NCI-H69 (cell line): ENCODE data around the gene PEDS1.
"Not testable (repeated sequence)": the region's sequence is repeated elsewhere in the genome, so short reads cannot be mapped to it uniquely, and the experiment has no call there.

Source experiments
- DNase-seq: peaks from one replicate; lab custom pipeline; 2025; lab: John Stamatoyannopoulos, UW

Gene PEDS1

DNA sequence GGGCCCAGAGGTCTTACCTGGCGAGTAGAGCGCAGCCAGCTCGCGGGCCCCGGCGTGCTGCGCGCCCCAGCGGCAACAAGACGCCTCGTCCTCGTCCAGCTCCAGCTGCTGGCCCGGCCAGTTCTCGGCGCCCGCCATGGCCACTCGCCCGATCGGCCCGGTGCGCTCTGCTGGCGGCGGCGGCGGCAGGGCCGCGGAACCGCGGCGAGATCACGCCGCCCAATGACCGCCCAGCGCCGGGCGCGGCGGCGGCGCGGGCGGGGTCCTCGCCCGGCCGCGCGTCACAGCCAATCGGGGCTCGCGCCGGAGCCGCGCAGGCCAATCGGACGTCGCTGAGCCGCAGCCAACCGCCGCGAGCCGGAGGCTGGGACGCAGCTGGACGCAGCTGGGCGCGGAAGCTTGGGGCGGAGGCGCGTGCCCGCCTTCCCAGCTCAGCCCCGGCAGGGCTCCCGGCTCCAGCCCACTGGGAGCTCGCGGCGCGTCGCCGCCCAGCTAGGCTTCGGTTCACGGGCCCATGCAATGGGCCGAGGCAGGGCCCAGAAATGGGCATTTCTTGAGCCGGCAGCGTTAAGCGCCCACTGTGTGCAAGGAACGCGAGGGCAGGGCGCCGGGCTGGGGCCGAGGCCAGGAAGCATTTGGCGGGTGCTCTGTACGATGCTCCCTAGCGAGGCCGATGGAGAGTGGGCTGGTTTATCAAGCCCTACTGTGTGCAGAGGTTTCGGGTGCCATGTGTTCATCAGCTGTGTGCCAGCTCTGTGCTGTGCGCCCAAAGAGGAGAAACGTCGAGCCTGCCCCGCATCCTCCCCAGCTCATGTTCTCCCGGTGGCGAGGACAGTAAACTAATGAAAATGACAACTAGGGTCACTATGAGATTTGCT, at the start of gene PEDS1:
PEDS1 (minus strand) TSS at position 224 of the 878 bp plus-strand sequence; CDS start at position 138, 86 bp downstream.
- peak; percentile 93 for DNase-seq

DNA sequence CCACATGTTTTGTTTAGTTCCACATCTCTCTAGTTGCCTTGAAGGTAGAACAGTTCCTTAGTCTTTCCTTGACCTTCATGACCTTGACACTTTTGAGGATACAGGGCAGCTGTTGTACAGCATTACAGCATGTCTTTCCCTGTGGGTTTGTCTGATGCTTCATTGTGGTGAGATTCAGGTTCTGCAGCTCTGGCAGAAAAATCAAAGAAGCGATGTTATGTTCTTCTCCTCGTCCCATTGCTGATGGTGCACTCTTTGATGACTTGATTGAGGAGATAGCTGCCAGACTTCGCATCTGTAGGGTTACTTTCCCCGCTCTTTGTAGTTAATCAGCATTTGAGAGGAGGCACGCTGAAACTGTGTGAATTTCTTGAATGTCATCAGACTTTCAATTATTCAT, 49.2 kb upstream of the PEDS1 start:
- DNase-seq = no peak

DNA sequence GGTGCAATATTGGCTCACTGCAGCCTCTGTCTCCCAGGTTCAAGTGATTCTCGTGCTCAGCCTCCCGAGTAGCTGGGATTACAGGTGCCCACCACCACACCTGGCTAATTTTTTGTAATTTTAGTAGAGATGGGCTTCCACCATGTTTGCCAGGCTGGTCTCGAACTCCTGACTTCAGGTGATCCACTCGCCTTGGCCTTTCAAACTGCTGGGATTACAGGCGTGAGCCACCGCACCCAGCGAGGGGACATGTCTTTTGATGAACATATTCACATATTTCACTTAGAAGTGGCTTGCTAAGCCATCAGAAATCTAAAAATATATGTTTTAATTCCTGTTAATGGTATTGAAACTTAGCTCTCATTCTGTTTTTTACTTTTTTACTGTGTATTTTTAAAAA, 48.2 kb upstream of the PEDS1 start:
- DNase-seq = not testable (repeated sequence)

DNA sequence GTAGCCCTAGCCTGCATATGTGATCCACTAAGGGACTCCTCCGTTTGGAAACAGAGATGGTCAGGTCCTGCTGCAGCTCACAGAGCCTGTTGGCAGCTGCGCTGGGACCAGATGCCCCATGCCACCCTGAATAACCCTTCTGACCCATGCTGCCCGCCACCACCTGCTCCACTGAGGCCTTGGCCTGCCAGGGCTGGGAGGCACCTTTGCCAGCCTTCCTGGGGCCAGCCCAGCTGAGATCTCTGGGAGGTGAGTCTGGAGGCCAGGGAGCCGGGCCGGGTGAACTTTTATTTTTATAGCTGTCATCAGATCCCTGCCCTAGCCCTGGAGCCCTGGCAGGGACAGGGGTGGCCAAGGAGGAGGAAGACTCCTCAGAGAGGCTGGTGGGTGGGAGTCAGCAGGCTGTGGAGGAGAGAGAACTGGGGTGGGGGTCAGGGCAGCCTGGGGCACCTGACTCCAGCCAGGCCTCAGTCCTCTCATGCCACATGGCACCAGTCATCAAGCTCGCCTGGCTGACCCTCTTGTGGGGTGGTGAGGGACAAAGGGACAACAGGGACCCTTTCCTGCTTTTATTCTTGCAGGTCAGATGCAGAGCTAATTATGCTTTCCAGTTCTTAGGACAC, 47.1 kb upstream of the PEDS1 start:
- no peak for DNase-seq

DNA sequence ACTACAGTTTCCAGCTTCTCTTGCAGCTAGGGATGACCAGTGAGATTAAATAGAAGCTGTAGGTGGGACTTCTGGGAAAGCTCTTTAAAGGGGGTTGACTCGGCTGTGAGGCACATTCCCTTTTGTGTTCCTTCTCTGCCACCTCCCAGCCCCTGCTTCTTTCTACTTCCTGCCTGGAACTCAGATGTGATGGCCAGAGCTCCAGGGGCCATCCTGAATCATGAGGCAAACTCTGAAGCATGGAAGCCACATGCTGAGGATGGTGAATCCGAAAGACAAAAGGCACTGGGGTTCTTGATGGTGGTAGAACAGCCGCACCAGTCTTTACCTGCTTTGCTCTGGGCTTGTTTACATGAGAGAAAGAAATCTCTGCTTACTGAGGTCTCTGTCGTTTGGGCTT, 46.2 kb upstream of the PEDS1 start:
- DNase-seq = no peak

DNA sequence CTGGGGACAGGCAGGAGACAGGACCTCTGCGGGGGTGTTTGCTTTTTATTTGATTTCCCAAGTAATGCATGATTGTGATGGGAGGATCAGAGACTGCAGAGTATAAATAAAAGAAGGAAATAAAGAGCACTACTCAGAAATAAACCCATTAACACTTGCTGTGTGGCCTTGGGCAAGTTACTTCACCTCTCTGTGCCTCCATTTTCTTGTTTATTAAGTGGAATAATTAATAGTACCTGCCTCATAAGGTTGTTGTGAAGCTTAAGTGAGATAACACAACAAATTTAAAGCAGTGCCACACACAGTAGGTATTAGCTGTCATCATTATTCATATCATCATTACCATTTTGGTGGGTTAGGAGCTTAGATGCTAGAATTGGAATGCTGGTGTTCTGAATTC, 45.2 kb upstream of the PEDS1 start:
- DNase-seq = no peak

DNA sequence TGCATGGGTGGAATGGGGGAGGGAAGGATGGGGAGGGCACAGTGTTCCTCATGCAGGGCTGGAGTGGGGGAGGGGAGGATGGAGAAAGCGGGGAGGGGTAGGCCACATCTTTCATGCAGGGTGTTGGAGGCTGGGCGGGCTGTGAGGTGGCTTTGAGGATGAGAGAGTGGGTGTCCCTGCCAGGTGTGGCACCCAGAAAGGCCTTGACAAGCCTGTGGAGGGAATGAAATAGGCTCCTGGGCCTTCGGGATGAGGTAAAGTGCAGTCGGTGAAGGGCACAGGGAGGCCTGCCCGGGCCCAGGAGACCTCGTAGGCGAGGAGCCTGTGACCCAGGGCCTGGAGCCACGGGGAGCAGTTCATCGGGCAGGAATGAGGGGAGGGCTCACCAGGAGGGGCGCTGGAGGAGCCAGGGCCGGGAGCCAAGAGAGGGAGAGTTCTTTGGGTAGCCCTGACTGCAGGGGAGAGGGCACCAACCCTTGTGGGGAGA, 44.7 kb upstream of the PEDS1 start:
- no peak for DNase-seq

DNA sequence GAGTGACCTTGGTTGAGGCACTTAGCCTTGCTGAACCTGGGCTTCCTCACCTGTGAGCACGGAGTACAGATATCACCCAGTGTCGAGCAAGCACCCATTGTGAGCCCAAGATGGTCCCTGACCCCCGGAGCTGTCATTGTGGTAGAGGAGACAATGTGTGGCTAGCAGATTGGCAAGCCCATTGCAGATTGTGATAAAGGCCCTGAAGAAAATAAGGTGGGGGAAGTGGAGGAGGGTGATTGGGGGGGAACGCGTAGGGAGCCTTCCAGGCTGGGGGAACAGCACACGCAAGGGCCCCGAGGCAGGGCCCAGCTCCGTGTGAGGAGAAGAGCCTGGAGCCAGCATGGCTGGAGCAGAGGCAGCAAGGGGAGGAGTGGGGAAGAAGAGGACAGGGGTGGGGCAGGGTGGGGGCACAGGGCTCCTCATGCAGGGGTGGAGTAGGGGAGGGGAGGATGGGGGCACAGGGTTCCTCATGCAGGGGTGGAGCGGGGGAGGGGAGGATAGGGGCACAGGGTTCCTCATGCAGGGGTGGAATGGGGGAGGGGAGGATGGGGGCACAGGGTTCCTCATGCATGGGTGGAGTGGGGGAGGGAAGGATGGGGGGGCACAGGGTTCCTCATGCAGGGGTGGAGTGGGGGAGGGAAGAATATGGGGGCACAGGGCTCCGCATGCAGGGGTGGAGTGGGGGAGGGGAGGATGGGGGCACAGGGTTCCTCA, 44.1 kb upstream of the PEDS1 start:
- DNase-seq = no peak

DNA sequence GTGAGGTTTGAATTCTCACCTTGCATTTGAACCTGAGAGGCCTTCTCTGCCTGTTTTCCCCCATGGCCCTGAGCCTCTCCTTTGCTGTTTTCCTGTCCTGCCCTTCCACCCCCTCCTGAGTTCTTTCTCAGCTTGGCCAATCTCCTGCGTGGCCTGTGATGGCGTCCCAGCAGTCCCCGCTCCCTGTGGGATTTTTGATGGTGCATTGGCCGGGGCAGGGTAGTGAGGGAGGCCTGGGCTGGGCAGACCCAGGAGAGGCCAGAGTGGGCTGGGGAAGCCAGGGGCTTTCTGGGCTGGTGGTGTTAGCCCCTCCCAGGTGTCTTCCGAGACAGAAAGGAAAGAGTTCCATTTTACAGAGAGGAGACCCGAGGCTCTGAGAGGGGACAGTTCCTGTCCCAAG, 43.4 kb upstream of the PEDS1 start:
- no peak for DNase-seq

DNA sequence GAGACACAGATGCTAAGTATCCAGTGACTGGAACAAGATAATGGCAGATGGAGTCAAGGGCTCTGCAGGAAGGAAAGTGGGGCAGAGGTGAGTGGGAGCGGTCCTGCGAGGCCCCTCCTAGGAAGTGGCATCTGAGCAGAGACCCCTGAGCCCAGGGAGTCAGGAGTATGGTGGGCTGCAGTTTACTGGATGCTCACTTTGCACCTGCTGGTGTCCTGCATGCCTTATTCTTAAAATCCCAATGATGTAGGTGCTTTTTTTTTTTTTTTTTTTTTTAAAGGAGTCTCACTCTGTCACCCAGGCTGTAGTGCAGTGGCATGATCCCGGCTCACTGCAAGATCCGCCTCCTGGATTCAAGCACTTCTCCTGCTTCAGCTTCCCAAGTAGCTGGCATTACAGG, 42.7 kb upstream of the PEDS1 start:
- no peak for DNase-seq

DNA sequence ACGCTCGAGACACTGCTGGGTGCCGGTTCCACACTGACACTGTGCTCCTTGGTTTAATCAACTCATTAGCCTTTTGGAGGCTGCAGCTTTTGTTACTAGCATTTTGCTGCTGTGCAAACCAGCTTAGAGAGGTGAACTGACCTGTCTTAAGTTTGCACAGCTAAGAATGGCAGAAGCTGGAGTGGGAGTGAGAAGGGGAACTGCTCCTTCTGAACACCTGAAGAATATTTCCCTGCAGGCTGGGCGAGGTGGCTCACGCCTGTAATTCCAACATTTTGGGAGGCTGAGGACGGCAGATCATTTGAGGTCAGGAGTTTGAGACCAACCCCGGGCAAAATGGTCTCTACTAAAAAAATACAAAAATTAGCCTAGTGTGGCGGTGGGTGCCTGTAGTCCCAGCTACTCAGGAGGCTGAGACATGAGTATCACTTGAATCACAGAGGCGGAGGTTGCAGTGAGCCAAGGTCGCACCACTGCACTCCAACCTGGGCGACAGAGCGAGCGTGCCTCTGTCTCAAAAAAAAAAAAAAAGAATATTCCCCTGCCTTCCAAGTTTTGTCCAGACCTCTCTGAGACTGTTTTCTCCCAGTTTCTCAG, 42.1 kb upstream of the PEDS1 start:
- DNase-seq = no peak

DNA sequence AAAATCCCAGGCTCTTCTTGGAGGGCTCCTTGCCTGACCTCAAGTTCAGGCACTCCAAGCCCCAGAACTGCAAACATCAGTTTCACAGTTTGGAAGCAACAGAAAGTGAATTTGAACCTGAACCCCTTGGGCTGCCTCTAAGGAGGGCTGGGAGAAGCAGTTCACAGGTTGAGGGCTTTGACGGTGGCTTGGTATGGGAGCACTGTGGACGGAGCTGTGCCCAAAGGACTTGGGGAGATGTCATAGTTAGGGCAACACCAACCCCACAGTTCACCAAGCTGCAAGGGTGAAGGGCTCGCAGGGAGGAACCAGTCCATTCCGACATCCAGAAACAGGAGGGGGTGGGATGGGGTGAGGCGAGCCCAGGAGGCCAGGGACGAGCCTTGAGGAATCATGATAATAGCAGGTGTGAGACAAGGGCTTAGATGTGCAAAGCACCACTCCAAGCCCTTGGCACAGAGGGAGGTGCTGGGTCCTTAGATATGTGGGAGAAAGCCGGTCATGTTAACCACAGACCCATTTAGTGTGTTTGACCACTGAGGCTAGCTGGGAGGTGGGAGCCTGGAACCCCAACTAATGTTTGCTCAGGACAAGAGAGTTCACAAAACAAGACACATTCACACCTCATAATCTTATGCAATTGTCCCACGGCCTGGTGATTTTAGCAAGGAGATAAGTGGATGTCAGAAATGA, 41.5 kb upstream of the PEDS1 start:
- DNase-seq = no peak

DNA sequence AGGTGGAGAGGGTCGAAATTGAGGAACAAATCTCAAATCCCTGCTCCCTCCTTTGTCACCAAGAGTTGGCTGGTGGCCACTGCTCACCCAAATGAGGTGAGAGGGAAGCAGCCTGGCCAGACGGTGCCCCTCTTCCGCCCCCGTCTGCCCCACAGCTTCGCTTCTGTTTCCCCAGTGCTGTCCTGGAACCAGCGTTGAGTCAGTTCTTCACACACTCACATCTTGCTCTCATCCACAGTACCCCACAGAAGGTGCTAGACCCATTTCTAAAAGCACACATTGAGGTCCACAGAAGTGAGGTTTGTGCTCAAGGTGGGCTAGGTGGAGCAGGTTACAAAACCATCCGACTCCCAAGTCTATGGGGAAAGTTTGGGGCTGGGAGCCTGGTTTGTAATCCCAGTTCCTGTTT, 40.9 kb upstream of the PEDS1 start:
- DNase-seq = no peak

DNA sequence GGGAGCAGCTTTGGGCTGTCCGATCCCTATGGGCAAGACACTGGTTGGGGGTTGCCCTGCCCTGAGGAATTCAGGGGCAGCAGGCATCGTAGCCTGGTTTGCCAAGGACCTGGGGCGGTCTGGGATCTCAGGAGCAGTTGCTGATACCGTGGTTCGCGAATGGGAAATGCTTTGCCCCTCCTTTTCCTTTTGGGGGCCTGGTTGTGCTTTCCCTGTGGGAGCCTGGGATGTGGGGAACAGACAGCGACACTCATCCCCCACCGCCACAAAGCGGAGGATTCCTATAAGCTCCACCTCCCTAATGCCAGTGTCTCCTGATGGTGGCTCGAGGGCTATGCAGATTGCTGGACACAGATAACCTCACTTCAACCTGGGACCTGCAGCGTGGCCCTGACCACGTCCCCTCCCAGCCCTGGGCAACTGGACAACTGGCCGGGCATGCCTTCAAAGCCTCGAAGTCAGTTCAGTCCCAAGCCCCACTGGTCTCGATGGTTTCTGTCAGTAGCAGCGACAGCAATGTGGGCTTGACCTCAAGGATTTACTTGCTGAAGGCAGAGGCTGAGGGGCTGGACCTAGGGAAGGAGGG, 40.4 kb upstream of the PEDS1 start:
- DNase-seq = no peak

DNA sequence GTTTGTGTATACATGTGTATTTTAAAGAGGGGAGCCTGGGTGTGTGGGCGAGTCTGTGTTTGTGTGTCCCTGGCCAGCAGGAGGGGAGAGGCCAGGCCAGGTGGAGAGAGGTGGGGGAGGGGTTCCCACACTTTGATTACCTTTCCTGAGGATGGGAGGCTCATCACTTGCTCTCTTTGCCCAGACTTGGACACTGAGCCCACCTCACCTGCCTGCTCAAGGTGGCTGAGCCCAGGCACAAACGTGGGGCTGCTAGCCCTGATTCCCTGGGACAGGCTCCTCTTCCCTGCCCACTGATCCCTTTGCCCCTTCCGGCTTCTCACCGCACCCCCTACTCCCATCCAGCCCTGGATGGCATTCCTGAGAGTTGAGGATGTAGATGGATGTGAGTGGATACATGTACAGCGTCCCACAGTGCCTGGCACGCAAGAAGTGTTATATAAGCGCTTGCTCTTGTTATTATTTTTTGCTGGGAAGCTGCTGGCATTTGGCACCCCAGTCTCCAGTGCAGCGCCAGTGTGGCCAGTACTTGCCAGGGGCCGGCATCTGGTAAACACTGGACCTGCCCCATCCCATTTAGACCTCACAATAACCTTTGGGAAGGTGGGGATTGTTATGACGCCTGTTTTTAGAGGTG, 39.8 kb upstream of the PEDS1 start:
- DNase-seq = peak; percentile 11

DNA sequence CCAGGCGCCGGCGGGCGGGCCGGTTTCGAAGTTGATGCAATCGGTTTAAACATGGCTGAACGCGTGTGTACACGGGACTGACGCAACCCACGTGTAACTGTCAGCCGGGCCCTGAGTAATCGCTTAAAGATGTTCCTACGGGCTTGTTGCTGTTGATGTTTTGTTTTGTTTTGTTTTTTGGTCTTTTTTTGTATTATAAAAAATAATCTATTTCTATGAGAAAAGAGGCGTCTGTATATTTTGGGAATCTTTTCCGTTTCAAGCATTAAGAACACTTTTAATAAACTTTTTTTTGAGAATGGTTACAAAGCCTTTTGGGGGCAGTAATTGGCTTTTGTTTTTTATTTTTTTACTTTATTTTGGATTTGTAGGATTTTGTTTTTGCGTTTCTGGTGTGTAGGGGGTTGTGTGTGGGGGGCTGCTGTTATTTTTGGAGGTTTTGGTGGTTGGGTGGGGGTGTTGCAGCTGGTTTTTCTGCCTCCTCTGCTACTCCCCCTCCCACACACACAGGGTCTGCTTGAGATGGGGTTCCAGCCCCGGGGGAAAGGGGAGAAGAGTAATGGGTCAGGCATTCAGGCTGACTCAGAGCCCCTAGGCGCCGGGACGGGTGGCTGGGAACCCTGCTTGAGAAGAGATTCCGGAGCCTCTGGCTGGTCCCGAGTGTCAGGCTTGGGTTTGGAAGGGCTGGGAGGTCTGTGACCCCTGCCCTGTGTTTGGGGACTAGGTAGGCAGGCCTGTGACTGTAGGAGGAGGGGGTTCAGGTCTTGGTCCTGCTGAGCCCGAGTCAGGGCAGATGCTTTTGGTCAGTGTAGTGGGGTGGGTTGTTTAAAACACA, 39.1 kb upstream of the PEDS1 start:
- peak; percentile 82 for DNase-seq

DNA sequence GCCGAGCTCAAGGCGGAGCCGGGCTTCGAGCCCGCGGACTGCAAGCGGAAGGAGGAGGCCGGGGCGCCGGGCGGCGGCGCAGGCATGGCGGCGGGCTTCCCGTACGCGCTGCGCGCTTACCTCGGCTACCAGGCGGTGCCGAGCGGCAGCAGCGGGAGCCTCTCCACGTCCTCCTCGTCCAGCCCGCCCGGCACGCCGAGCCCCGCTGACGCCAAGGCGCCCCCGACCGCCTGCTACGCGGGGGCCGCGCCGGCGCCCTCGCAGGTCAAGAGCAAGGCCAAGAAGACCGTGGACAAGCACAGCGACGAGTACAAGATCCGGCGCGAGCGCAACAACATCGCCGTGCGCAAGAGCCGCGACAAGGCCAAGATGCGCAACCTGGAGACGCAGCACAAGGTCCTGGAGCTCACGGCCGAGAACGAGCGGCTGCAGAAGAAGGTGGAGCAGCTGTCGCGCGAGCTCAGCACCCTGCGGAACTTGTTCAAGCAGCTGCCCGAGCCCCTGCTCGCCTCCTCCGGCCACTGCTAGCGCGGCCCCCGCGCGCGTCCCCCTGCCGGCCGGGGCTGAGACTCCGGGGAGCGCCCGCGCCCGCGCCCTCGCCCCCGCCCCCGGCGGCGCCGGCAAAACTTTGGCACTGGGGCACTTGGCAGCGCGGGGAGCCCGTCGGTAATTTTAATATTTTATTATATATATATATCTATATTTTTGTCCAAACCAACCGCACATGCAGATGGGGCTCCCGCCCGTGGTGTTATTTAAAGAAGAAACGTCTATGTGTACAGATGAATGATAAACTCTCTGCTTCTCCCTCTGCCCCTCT, 38.2 kb upstream of the PEDS1 start:
- peak; percentile 71 for DNase-seq

DNA sequence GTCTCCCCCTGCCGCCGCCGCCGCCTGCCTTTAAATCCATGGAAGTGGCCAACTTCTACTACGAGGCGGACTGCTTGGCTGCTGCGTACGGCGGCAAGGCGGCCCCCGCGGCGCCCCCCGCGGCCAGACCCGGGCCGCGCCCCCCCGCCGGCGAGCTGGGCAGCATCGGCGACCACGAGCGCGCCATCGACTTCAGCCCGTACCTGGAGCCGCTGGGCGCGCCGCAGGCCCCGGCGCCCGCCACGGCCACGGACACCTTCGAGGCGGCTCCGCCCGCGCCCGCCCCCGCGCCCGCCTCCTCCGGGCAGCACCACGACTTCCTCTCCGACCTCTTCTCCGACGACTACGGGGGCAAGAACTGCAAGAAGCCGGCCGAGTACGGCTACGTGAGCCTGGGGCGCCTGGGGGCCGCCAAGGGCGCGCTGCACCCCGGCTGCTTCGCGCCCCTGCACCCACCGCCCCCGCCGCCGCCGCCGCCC, 37.6 kb upstream of the PEDS1 start:
- peak; percentile 71 for DNase-seq
